ENCODE results near the gene PFDN1.
"Not testable (repeated sequence)": the region's sequence is repeated elsewhere in the genome, so short reads cannot be mapped to it uniquely, and the experiment has no call there.

The PFDN1 gene

DNA sequence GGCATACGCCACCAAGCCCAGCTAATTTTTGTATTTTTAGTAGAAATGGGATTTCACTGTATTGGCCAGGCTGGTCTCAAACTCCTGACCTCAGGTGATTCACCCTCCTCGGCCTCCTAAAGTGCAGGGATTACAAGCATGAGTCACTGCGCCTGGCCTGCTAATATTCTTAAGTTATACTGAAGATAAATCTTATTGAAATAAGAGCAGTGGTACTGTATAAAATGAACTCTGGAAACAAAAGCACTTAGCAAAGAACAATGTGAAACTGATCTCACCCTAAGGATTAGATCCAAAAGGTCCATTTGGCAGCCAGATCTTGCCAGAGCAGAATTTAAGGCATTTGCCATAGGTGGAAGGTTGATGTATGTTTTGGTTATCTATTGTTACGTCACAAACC is 100.8 kb downstream of the PFDN1 start:
- H3F3A ChIP-seq (ENCODE audit: insufficient read depth, low read length): no peaks in the 10 kb centered on the region
- H3K36me3 ChIP-seq (ENCODE audit: insufficient read depth, low read length): no peaks in the 10 kb centered on the region
- no peak overlapping the region for H3K4me3 ChIP-seq (ENCODE audit: low read depth, low read length, poor library complexity, severe bottlenecking)
- no peak overlapping the region for H3K4me2 ChIP-seq (ENCODE audit: low read length)
- no peaks in the 10 kb centered on the region for H3K79me2 ChIP-seq (ENCODE audit: insufficient read depth, low read length)
- no peaks in the 10 kb centered on the region for H3K9me2 ChIP-seq (ENCODE audit: low read depth, low read length)
- no peaks in the 10 kb centered on the region for H3K4me1 ChIP-seq (ENCODE audit: insufficient read depth, low read length, severe bottlenecking)
- TF ChIP-seq, protein P1, sequence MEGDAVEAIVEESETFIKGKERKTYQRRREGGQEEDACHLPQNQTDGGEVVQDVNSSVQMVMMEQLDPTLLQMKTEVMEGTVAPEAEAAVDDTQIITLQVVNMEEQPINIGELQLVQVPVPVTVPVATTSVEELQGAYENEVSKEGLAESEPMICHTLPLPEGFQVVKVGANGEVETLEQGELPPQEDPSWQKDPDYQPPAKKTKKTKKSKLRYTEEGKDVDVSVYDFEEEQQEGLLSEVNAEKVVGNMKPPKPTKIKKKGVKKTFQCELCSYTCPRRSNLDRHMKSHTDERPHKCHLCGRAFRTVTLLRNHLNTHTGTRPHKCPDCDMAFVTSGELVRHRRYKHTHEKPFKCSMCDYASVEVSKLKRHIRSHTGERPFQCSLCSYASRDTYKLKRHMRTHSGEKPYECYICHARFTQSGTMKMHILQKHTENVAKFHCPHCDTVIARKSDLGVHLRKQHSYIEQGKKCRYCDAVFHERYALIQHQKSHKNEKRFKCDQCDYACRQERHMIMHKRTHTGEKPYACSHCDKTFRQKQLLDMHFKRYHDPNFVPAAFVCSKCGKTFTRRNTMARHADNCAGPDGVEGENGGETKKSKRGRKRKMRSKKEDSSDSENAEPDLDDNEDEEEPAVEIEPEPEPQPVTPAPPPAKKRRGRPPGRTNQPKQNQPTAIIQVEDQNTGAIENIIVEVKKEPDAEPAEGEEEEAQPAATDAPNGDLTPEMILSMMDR (IDR thresholded peaks at IDR 0.05; ENCODE audit: low read length): no peak
- no peak for TF ChIP-seq EZH2 (IDR thresholded peaks at IDR 0.05; ENCODE audit: borderline replicate concordance, low read length)
- H3K27ac ChIP-seq (ENCODE audit: low read depth, low read length, poor library complexity, severe bottlenecking): no peak overlapping the region
- H3K27me3 ChIP-seq (ENCODE audit: insufficient read depth, low read length): no peaks in the 10 kb centered on the region
- no peak overlapping the region for H3K9ac ChIP-seq (ENCODE audit: low read length)
- H4K20me1 ChIP-seq (ENCODE audit: insufficient read depth, low read length): no peaks in the 10 kb centered on the region
- no peak overlapping the region for H2AFZ ChIP-seq (ENCODE audit: low read length)
- no peaks in the 10 kb centered on the region for H3K9me3 ChIP-seq (ENCODE audit: low read length)

DNA sequence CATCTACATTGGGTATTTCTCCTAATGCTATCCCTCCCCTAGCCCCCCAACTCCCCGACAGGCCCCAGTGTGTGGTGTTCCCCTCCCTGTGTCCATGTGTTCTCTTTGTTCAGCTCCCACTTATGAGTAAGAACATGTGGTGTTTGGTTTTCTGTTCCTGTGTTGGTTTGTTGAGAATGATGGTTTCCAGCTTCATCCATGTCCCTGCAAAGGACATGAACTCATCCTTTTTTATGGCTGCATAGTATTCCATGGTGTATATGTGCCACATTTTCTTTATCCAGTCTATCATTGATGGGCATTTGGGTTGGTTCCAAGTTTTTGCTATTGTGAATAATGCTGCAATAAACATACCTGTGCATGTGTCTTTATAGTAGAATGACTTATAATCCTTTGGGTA is 104.0 kb downstream of the PFDN1 start:
- H3K4me1 ChIP-seq (ENCODE audit: insufficient read depth, low read length, severe bottlenecking); H3K9me3 ChIP-seq (ENCODE audit: low read length); H4K20me1 ChIP-seq (ENCODE audit: insufficient read depth, low read length); H2AFZ ChIP-seq (ENCODE audit: low read length); H3F3A ChIP-seq (ENCODE audit: insufficient read depth, low read length); H3K4me3 ChIP-seq (ENCODE audit: low read depth, low read length, poor library complexity, severe bottlenecking); H3K79me2 ChIP-seq (ENCODE audit: insufficient read depth, low read length); H3K9me2 ChIP-seq (ENCODE audit: low read depth, low read length); H3K9ac ChIP-seq (ENCODE audit: low read length); H3K27ac ChIP-seq (ENCODE audit: low read depth, low read length, poor library complexity, severe bottlenecking); H3K4me2 ChIP-seq (ENCODE audit: low read length); H3K36me3 ChIP-seq (ENCODE audit: insufficient read depth, low read length); H3K27me3 ChIP-seq (ENCODE audit: insufficient read depth, low read length): not testable (repeated sequence)

DNA sequence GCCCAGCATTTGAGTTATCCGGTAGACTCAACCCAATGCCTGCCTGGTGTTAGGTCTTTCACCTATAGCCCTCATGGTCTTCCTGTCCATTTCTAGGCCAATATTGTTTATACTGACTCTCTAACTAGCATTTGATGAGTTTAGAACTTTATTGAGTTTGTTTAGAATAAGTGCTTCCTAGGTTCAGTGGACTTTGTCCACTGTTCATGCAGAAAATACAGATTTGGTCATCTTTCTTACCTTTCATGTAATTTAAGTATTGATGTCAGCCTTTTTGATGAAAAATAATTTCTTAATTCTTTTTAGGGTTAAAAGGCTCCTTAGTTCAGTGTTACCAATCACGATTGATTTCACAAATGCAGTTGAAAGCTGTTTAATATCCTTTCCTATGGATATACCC is 105.9 kb downstream of the PFDN1 start:
- TF ChIP-seq, protein P1 (IDR thresholded peaks at IDR 0.05; ENCODE audit: low read length): no peak
- TF ChIP-seq EZH2 (IDR thresholded peaks at IDR 0.05; ENCODE audit: borderline replicate concordance, low read length): no peak
- H3K27me3 ChIP-seq (ENCODE audit: insufficient read depth, low read length): no peaks in the 10 kb centered on the region
- H3K9me2 ChIP-seq (ENCODE audit: low read depth, low read length): no peaks in the 10 kb centered on the region

DNA sequence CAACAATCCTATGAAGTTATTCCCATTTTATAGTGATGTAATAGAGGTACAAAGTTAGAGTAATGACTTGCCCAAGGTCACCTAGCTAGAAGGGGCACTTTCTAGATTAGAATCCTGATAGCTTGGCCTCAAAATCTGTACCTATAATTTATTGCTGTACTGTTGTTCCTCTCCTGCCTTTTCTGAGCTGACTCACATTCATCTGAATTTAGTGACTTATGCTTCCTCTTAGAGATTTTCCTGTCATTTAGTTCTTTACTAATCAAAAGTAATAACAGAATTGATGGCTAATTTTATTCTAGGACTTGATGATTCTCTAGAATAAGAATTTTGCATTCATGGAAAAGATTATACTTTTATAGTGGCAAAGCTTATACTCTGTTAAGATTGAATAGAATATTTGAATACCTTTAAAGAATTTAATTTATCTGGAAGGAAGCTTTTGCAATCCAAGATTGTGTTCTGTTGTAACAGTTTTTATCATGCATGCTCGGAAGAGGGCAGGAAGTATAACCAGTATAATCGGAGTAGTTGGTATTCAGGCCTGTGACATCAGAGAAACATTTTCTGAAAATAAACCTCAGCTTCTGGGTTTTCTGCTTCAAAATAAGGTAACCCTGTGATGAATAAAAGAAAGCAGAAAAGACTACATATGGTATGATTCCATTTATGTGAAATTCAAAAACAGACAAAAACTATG is 106.6 kb downstream of the PFDN1 start:
- no peaks in the 10 kb centered on the region for H3K27me3 ChIP-seq (ENCODE audit: insufficient read depth, low read length)
- no peak for TF ChIP-seq EZH2 (IDR thresholded peaks at IDR 0.05; ENCODE audit: borderline replicate concordance, low read length)
- TF ChIP-seq, protein P1 (IDR thresholded peaks at IDR 0.05; ENCODE audit: low read length): no peak

More for the DNA sequence above, 105.9 kb downstream of the PFDN1 start:
- Histone ChIP-seq H3K4me3 (ENCODE audit: low read depth, low read length, poor library complexity, severe bottlenecking) (no peak overlapping the region), H3K36me3 (ENCODE audit: insufficient read depth, low read length) (no peaks in the 10 kb centered on the region), H3K9me3 (ENCODE audit: low read length) (no peaks in the 10 kb centered on the region), H4K20me1 (ENCODE audit: insufficient read depth, low read length) (no peaks in the 10 kb centered on the region), H3K27ac (ENCODE audit: low read depth, low read length, poor library complexity, severe bottlenecking) (no peak overlapping the region), H3K9ac (ENCODE audit: low read length) (no peak overlapping the region), H2AFZ (ENCODE audit: low read length) (no peak overlapping the region), H3K4me2 (ENCODE audit: low read length) (no peak overlapping the region), H3K4me1 (ENCODE audit: insufficient read depth, low read length, severe bottlenecking) (no peaks in the 10 kb centered on the region), H3K79me2 (ENCODE audit: insufficient read depth, low read length) (no peaks in the 10 kb centered on the region), H3F3A (ENCODE audit: insufficient read depth, low read length) (no peaks in the 10 kb centered on the region)

More for the DNA sequence above, 106.6 kb downstream of the PFDN1 start:
- no peak overlapping the region for H3K4me3 ChIP-seq (ENCODE audit: low read depth, low read length, poor library complexity, severe bottlenecking)
- no peaks in the 10 kb centered on the region for H3K79me2 ChIP-seq (ENCODE audit: insufficient read depth, low read length)
- H4K20me1 ChIP-seq (ENCODE audit: insufficient read depth, low read length): no peaks in the 10 kb centered on the region
- H3K4me1 ChIP-seq (ENCODE audit: insufficient read depth, low read length, severe bottlenecking): no peaks in the 10 kb centered on the region
- H3K9me2 ChIP-seq (ENCODE audit: low read depth, low read length): no peaks in the 10 kb centered on the region
- H3K4me2 ChIP-seq (ENCODE audit: low read length): no peak overlapping the region
- H3K9ac ChIP-seq (ENCODE audit: low read length): no peak overlapping the region
- no peaks in the 10 kb centered on the region for H3K9me3 ChIP-seq (ENCODE audit: low read length)
- H3K27ac ChIP-seq (ENCODE audit: low read depth, low read length, poor library complexity, severe bottlenecking): no peak overlapping the region
- no peak overlapping the region for H2AFZ ChIP-seq (ENCODE audit: low read length)
- H3K36me3 ChIP-seq (ENCODE audit: insufficient read depth, low read length): no peaks in the 10 kb centered on the region
- H3F3A ChIP-seq (ENCODE audit: insufficient read depth, low read length): no peaks in the 10 kb centered on the region
